Left cardiac atrium (tissue), 4 donors: ENCODE data around the gene DGAT2. TPM values are rescaled to one million over a fixed set of nuclear protein-coding genes. Genes with fewer than 3 reads are reported as not detected.
A peak's percentile ranks its signal among the peaks of the same experiment; 100 is the strongest.
"Not testable (repeated sequence)": the region's sequence is repeated elsewhere in the genome, so short reads cannot be mapped to it uniquely, and the experiment has no call there.

Experiments used
- ATAC-seq, 2 donors: fragments of 200-7000 bp; cut with Tn5 transposase; one replicate each; pipeline ENCODE4 v1.9.1; 2020; ENCODE audit warnings: mild to moderate bottlenecking in 2 of 2, moderate library complexity in 2 of 2
- DNase-seq: peaks from one replicate; pipeline ENCODE4 v3.0.0-alpha.2; 2020
- intact Hi-C, 2 donors: fragments of 100-400 bp; cut with DNase I; formaldehyde crosslinking; loops; one replicate each; pipeline versions ENCODE4 v1.14.1 to v1.15.1; 2022 to 2023
- long read RNA-seq: library from polyadenylated mRNA; unstranded; transcript quantifications from one replicate; pipeline ENCODE4 v2.0.0, GENCODE V29; 2021
- total RNA-seq, 2 donors: library from RNA; stranded (reverse); fragmentation: NEBNext Ultra II Directional; extraction: Animal tissue kit (Norgen Biotek cat#: 25700); gene quantifications; one replicate each; pipeline ENCODE4 v1.2.1, GENCODE V29; 2021
- donor health status: DM: no; HTN: yes; CAD: no.
- donor health status: DM: no; HTN: yes; CAD: no; lungs with severe emphysema.
- donor health status: DM: yes; HTN: yes; CAD: no.
- donor health status: Dilated cardiomyopathy.

The DGAT2 gene
- total RNA-seq = 100 to 1,000 TPM in 1 of 2 donors, 10 to 100 TPM in 1; 81.2 to 131 TPM
- long read RNA-seq, transcript DGAT2-201 (8 exons, 2,453 nt) = major isoform, 43 of 49 reads
- long read RNA-seq, partial matches to known transcripts = 2 of 49 reads
- long read RNA-seq, other reads (novel, unspliced or antisense) = 4 of 49 reads

GRCh38 chr11:75768112-75768908 is at the start of gene DGAT2:
Gene DGAT2, plus strand, starts transcription at chr11:75768778. Its CDS starts 214 bp downstream, at chr11:75768992.
- intact Hi-C loops = no loop called here
- ATAC-seq (peak; percentile 90 to 94), DNase-seq (peak; percentile 86)

GRCh38 chr11:75719340-75720239 is 49.0 kb upstream of the DGAT2 start:
- no peak for ATAC-seq
- intact Hi-C loops = no loop called here

DNA sequence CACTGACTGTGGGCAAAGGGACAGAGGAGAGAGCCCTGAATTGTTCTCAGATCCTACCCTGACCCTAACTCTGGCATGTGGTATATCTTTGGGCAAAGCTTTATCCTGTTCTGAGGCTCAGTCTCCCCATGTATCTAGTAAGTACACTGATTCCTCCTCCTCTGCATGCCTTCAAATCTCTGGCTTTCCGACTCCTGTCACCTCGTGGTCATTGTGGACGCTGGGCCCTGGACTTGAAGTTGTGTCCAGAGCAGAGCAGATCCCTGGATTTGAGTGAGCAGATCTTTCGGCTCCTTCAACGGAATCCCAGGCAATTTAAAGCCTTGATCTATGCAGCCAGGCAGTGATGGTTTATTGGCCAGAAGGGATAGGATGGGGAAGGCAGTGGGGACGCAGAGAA is 47.9 kb upstream of the DGAT2 start:
- DNase-seq (no peak), ATAC-seq (no peak)
- intact Hi-C loops = no loop called here

More at GRCh38 chr11:75719340-75720239, 49.0 kb upstream of the DGAT2 start:
- DNase-seq = no peak

DNA sequence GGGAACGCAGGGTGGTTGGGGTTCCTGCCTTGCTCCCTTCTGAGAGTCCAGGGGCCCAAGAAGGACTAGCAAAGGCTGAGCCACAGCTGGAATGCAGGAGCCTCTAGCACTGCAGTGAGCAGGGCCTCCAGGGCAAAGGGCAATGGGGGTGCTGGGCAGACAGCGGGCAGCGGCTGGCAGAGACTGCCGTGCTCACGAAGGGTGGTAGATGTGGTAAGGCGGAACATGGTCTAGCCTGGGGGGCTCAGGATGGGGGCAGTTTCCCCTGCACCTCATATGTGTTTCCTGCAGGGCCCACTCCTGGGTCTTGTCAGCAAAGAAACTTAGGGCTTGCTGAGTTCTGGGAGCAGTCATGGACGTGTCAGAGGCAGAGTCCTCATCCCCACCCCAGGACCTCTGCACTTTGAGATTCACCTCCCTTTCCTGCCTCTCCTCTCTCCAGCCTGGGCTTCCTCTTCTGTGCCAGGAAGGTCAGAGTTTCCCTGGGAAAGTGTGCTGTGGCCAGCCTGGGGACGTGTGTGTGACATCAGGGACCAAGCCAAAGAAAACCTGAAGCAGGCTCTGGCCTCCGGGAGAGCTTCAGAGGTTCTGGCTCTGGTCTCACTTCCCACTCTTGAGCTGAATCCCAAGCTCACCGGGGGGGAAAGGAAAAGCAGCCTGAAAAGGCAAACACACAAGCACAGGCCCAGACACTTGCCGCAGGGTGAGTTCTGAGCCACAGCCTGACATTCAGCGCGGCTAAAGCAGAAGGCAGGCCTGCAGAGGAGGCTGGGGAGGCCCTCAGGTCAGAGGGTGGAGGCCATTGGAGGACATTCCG is 46.5 kb upstream of the DGAT2 start:
- ATAC-seq (peak in 1 of 2 donors; percentile 36), DNase-seq (peak; percentile 39)
- intact Hi-C loops = no loop called here

DNA sequence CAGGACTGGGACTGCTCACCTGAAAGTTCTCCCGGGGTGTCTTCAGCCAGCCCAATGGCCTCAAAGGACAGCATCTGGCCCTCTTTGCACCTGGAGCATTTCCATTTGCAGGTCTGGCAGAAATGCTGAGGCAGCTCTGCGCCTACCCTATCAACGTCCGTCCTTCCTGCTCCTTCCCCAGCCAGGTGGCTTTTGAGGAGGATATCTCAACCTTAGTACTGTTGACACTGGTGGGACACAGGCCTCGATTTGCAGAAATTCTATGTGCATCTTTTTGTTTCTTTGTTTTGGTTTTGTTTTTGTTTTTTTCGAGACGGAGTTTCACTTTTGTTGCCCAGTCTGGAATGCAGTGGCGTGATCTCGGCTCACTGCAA is 45.9 kb upstream of the DGAT2 start:
- ATAC-seq (no peak), DNase-seq (no peak)
- intact Hi-C loops = no loop called here

- intact Hi-C loops = no loop called here
- ATAC-seq = peak in 1 of 2 donors; percentile 64
- DNase-seq = no peak
These were observed 42.8 kb upstream of the DGAT2 start for GRCh38 chr11:75725547-75726320.

GRCh38 chr11:75728992-75729391 is 39.6 kb upstream of the DGAT2 start:
- ATAC-seq = no peak
- DNase-seq = no peak
- intact Hi-C loops = no loop called here

DNA sequence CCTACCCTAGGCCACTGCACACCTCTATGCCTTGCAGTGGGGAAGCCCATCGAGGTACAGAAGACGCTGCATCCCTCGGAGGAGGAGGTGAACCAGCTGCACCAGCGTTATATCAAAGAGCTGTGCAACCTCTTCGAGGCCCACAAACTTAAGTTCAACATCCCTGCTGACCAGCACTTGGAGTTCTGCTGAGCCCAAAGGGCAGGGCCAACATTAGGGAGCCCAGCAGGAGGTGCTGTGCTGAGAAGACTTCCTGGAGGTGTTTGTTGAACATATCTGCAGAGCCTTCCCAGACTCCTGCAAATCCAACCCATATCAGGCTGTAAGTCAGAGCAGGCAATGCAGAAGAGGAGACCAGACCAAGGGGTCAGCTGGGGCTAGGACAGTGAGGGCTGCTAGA is 37.5 kb upstream of the DGAT2 start:
- DNase-seq (no peak), ATAC-seq (no peak)

DNA sequence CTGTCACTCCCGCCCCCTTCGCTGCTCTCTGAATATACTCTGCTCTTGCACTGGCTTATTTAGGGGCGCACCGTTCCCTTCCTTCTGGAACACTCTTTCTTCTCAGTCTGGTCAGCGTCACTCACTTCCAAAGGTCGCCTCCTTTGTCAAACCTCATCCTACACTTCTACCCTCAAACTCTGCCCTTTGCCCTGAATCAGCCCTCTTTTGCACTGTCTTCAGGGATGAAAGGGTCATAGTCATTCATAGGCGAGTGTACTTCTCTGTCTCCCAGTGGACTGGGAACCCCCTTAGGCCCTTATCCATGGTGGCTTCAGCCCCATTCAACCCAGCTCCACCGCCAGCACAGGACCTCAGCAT is 35.5 kb upstream of the DGAT2 start:
- intact Hi-C loops = no loop called here
- DNase-seq (no peak), ATAC-seq (no peak)

More for the DNA sequence above, 37.5 kb upstream of the DGAT2 start:
- intact Hi-C loops = no loop called here

GRCh38 chr11:75733431-75734107 is 35.0 kb upstream of the DGAT2 start:
- intact Hi-C loops = no loop called here
- ATAC-seq = peak; percentile 60 to 80
- DNase-seq = no peak

- intact Hi-C loops = no loop called here
- no peak for DNase-seq
- ATAC-seq = peak in 1 of 2 donors; percentile 68
These were observed 33.9 kb upstream of the DGAT2 start for GRCh38 chr11:75734491-75735180.

GRCh38 chr11:75735181-75735845 is 33.3 kb upstream of the DGAT2 start:
- intact Hi-C loops = no loop called here
- ATAC-seq = peak in 1 of 2 donors; percentile 65

DNA sequence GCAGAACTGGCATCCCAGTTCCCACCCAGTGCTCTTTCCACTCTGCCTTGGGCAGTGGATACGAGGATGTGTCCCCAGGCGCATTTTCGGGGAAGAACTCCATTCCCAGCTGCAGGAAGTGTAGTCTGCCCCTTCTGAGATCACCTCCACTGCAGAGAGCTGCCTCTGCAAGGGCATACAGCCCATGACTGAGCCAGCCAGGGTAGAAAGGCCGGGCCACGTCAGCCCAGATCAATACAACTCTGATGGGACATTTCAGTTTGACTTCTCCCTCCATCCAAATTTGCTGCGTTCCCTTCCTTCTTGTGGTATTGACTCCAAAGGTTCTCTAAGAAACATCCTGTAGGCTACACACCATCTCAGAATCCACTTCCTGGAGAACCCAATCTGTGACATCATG is 31.3 kb upstream of the DGAT2 start:
- intact Hi-C loops = no loop called here
- DNase-seq (no peak), ATAC-seq (no peak)

More at GRCh38 chr11:75735181-75735845, 33.3 kb upstream of the DGAT2 start:
- no peak for DNase-seq

- no peak for DNase-seq
- intact Hi-C loops = no loop called here
- no peak for ATAC-seq
These were observed 27.9 kb upstream of the DGAT2 start for GRCh38 chr11:75740681-75741080.

- intact Hi-C loops, DNase-seq, ATAC-seq: not testable (repeated sequence)
These were observed 25.4 kb upstream of the DGAT2 start for GRCh38 chr11:75743159-75743558.

DNA sequence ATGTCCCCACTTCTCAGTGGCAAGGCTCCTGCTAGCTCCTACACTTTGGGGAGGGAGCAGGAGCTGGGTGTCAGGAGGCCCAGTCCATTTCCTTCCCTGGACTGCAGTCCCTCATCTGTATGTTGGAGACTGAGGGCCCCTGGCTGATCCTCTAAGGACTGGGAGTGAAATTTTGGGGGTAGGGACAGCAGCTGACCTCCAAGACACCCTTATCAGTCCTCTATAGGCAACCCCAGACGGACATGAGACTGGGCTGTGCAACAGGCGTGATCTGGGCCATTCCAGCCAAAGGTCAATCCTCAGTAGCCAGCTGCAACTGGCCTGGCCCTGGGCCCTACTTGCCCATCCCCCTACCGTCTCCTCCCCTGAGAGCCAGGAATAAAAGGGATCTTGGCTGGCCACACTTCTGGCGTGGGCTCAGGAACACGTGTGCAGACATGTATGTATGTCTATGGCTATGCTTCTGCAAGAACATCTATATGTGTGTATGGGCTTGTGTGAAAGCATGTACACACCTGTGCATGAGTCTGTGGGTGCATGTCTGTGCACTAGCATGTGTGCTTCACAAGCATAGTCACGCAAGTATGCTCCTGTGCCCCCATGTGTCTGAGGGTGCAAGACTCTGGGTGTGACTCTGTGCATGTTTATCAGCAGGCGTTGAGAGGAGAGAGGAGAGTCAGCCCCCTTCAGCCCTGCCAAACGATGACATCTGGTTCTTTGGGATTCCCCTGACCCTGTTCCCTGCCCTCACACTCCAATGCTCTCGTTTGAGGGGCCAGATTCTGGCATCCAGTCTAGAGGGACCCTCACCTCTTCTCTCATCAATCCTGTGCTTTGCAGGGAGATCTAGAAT is 24.6 kb upstream of the DGAT2 start:
- intact Hi-C loops = no loop called here
- ATAC-seq (peak; percentile 49 to 79), DNase-seq (no peak)
